HK-2 (cell line): Measurements from ENCODE around the gene RAB31.
"Not testable (repeated sequence)": the region's sequence is repeated elsewhere in the genome, so short reads cannot be mapped to it uniquely, and the experiment has no call there.

Experiments
- DNase-seq: peaks from one replicate; pipeline ENCODE4 v3.0.0-alpha.2; 2018; ENCODE audit not compliant: unreplicated experiment

RAB31 gene

DNA sequence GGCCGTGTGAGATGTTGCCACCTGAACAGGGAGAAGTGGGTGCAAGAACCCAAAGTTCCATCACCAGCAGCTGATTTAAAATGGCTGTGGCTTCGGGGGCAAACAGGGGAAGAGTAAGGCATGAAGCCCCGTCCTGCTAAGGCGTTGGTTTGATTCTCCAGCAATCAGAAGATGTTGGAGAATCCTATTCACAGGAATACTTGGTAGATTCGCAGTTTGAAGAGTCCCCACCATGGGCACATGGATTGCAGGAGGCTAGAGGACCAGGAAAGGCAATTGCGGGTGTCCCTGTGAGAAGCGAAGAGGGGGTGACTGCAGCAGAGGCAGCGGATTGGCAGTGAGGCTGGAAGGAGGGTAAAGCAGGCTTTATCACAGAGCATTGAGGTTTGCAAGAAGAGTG is 131.1 kb downstream of the RAB31 start:
- no peak for DNase-seq

DNA sequence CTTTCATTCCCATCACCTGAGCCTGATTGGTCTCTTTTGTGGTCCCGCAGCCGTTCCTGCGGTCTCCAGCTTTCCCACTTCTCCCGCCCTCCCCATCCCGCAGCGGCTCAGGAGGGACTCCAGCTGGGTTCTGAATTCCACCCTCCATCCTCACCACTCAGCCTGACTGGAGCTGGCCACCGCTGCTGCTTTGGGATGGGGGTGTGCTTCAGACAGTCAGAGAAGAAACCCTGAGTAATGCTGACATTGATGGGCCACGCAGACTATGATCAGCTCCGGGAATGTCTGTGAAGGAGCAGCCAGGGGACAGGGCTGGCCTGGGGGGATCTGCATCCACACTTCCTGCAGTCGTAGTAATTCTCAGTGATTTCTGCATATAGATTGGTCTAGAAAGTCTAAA is 131.8 kb downstream of the RAB31 start:
- DNase-seq = no peak

DNA sequence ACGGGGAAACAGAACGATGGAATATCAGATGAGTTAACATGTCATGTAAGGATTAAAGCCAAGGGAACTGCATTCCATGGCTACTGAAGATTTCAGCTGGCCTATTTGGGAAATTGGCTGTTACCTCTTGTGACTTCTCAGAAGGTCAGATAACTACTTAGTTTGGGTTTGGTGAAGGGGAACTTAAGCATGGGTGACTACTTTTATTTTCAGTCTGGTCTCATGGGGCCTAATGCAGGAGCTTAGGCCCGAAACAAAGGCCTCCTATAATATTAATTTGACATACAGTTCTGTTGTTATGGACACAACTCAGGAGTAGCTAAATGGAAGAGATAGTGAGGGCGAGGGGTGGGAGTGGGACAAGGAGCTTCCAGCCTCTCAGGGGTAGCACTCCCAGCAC is 133.7 kb downstream of the RAB31 start:
- DNase-seq = no peak

DNA sequence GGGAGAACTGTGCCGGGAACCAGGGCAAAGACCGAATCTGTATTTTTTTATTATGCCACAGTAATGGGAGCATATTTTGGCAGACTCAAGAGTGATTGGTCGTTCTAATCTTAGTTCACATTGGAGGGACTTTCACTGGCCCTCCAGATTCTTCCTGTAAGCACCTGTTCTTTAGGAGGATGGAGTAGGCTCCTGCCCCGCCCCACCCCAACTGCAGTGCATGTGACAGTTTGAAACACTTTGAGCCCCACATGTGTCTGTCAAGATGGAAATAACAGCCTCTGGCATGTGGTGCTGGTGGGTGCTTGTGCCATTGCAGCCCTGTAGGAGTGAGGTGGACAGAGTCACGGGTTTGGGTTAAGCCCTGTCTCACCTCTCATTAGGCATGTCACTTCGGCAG is 134.3 kb downstream of the RAB31 start:
- DNase-seq = no peak

DNA sequence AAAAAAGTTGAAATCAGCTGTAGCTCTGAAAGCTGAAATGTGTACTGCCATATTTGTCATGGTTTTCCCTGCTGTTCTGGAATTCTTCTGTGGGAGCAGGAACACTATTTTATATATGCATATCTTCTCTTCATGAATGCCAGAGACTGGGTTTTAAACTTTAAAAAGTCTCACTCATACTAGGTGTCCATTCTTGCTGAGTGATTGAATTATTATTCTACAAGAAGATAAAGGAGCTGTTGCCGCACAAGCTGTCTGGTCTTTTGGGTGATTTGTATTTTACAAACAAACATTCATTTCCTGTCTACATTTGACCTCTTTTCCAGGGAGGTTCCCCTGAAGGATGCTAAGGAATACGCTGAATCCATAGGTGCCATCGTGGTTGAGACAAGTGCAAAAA is 137.2 kb downstream of the RAB31 start:
- no peak for DNase-seq

DNA sequence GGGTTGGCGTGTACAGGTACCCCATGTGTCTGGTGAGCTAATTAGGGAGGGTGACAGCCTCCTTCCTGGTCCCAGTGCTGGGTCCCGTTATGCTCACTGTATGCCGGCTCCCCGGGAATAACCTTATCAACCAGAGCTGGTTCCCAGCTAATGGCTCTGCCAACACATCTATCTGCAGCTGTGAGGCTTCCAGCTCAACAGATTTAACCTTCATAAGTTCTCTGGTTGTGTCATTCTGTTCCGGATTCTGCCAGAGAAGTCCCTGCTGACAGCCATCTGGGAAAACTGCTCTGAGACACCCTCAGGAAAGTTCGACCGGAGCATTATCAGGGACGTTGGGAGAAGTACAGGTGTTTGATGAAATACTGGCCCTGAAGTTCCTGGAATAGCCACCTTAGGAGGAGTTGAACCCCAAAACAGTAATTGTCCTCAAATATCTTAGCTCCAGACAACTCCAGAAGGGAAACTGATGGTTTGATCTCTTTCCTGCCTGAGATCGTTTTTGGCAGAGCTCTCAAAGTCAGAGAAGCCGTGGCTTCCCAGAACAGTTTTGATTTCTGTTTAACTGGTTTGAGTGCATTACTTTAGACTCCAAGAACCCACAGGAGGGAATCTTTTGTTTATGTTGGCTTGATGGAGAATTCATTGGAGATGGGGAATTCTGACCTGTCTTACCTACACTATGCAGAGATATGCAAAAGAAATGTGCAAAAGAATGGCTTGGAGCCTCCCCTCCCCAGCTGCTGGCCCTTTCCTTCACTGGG is 138.2 kb downstream of the RAB31 start:
- no peak for DNase-seq

DNA sequence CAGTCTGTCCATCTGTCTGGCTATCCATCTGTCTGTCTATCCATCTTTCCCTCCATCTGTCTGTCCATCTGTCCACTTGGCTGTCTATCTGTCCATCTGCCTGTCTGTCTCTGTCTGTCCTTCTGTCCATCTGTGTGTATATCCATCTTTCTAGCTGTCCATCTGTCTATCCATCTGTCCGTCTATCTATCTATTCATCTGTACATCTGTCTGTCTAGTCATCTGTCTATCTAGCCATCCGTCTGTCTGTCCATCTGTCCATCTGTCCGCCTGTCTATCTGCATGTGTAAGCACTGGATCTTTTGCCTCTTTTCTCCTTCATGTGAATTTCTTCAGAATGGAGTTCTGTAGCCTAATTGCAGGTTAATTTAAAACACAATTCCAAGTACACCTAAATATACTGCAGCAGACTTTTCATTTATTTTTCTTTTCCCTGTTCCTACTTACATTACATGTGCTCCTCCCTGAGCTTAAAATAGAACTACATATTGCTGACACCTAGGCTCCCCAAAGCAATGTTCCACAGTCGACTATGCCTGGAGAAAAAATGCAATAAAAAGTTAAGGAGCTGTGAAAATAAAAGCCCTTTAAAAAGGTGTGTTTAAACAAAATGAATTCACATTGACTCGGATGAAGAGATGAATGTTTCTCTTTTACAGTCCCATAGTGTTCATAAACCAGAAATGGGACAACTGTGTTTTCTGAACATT is 140.2 kb downstream of the RAB31 start:
- DNase-seq = no peak

DNA sequence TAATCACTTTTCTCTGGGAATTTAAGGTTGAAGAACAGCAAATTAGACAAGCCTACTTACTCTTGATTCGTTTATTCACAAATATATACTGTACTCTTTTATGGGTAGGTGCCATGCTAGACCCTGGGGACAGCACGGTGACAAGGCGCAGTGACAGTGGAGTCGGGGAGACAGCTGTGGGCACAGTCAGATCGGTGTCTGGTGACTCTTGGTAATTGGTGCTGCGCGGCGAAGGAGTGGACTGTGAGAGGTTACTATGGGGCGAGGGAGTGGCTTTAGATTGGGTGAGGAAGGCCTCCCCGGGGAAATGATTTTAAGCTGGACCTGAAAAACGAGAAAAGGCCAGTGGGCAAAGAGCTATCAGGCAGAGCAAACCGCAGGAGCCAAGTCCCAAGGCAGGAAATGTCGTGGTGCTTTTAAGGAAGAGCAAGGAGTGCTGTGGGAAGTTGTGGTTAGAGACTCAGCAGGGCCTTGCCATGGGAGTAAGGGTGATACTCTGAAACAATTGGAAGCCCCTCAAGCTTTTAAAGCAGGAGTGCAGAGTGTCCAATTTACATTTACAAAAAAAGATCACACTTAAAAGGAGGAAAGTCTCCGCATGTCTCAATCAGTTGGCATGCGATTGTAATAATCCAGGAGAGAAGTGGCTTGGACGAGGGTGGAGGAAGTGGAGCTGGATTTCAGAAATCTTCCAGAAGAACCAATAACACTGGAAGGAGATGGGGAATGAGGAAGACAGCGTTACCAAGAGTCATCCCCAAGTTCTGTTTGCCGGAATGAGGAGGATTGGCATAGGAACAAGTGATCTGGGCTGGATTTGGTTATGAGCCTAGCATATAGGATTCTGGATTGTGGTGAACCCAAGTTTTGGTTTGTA is 141.5 kb downstream of the RAB31 start:
- DNase-seq = no peak

DNA sequence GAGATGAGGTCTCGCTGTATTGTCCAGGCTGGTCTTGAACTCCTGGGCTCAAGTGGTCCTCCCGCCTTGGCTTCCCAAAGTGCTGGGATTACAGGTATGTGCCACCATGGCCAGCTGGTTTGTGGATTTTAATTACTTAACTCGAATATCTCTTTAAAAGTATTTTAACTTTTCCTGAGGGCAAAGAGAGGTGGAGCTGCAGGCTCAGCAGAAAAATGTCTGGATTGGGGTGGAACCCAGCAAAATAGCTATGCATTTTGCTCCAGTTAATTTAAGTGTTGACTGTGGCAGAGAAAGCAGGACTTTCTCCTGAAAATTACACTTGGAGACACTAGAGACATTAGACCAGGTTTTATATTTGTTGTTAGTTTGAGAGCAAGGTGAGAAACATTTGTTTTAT is 142.2 kb downstream of the RAB31 start:
- no peak for DNase-seq

DNA sequence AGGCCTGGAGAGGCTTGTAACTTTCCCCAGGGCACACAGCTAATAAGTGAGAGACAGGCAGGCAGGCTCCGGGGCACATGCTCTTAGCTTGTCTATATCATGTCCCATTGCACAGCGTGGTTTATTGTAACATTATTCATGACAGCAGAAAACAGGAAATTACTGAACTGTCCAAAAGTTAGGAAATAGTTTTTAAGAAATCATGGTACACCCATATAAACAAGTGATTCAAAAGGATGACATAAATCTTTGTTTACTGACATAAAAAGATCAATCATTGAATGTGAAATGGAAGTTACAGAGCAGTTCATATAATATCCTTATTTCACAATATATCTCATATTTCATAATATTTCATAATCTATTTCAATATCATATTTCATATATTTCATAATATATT is 143.4 kb downstream of the RAB31 start:
- no peak for DNase-seq

DNA sequence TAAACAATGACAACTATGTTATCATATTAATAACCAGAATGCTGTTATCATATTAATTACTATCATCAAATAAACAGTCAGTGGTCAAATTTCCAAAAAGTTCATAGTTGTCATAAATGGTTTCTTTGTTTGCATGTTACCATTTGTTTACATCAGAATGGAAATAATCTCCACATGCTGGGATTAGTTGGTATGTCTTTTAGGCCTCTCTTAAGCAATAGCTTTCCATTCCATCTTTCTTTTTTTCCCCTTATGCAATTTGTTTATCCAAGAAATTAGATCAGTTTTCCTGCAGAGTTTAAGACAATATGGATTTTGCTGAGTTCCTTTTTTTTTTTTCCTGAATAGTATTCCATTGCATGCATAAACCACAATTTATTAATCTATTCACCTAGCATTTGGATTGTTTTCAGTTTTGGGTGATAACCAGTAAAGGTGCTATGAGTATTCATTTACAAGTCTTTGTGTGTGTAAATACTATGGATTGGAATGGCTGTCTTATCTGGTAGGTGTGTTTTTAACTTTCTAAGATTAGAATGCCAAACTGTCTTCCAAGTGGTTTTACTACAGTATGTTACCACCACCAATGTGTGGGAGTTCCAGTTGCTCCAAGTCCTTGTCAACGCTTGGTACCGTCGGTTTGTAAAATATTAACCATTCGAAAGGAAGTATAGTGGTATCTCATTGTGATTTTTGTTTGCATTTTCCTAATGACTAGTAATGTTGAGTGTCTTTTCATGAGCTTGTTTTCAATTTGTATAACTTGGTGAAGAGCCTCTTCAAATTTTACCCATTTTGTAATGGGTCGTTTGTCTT is 144.4 kb downstream of the RAB31 start:
- no peak for DNase-seq

DNA sequence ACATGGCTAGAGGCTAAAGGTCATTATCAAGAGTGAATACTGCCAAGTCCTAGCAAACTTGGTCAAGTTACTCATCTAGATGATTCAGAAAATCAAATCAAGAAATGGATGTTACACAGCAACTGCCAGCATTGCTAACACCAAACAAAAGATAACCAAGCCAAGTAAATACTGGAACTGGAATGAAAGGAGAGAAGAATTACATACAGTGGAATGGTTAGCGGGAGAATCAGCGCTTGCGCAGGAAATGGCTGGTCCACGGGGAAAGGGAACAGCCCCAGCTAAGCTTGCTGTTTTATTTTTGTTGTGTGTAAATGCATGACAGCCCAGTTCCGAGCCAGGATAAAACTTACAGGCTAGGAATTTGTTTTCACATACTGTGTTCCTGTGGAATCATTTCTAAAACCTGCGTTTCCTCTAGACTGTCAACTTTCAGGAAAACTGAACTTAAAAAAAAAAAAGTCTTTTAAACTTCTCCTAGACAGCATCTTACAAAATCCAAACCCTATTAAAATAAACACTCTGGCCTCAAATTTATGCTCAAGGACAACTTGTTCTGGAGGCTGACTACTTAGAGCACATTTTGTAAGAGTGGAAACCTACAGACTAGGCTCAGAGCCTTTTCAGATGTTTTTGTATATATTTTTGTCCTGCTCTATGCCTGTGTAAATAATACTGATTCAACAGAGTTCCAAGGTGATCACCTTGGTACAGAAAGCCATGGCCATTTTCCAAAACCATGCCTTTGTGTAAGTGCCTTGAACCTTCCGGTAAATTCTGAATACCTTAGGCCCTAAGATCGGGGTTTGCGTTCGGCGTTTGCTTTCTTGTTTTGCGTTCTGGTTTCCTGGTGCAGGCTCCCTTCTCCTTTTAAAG is 146.9 kb downstream of the RAB31 start:
- DNase-seq = no peak

DNA sequence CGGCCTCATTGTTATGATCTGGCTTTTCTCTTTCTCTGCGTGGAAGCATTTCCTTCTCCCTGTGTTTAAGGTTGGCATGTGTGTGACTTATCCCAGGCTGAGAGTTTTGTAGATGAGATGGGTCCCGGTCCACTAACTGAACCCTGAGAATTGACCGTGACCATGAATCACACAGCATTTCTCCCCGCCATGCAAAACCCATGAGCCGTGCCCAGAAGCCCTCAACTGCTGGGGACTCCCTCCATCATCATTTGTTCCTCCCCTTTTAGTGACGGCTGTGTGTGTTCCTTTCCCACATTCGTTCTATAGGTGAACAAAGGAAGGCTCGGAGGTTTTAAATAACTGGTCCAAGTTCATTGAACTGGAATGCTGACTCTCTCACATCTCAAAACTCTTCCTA is 147.6 kb downstream of the RAB31 start:
- no peak for DNase-seq

DNA sequence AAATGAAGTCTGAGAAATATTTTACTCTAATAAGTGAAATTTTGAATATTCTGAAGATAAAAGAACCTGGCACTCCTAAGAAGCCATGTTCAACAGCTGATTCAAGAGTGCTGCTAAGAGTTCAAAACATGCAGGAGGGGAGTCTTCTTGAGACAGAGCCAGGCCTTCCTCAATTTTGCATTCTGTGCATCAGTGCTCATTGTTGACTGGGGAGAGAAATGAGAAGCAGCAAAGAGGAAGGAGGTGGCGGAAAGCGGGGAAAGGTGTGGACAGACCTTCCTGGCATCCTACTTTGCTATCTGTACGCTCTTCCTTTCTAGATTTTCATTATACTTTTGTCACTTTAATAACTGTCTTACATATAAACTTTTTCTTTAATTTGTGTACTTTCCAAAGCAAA is 148.0 kb downstream of the RAB31 start:
- DNase-seq = no peak

DNA sequence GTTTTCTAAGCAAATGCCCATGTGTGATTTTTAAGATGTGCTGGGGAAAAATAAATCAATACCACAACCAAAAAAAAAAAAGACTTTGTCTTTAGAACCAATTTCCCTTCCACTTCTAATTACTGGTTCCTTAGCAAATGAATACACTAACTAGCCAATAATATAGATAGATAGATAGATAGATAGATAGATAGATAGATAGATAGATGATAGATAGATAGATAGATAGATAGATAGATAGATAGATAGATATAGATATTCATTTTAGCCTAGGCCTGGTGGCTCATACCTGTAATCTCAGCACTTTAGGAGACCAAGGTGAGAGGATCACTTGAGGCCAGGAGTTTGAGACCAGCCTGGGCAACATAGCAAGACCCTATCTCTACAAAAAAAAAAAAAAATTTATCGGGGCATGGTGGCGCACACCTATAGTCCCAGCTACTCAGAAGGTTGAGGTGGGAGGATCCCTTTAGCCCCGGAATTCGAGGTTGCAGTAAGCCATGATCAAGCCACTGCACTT is 149.4 kb downstream of the RAB31 start:
- not testable (repeated sequence) for DNase-seq

DNA sequence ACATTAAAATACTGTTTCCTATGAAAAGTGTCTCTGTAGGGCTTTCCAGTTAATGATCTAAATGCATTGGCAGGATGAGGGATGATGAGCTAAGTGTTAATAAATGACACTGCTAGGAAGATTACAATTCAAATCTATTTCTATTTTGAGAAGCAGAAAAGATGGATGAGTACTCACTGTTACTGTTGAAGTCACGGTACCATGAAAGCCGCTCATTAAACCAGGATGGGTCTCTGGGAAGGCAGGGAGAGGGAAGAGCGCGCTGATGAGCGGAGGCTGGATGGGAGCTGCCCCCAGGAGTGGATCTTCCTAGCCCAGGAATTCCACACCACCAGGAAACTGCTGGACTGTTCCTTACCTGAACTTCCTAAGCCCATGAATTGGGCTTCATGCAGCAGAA is 150.5 kb downstream of the RAB31 start:
- DNase-seq = no peak

DNA sequence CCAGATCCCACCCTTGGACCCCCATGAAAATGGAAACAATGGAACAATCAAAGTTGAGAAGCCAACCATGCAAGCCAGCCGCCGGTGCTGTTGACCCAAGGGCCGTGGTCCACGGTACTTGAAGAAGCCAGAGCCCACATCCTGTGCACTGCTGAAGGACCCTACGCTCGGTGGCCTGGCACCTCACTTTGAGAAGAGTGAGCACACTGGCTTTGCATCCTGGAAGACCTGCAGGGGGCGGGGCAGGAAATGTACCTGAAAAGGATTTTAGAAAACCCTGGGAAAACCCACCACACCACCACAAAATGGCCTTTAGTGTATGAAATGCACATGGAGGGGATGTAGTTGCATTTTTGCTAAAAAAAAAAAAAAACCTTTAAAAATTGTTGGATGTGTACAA is 151.1 kb downstream of the RAB31 start:
- no peak for DNase-seq

DNA sequence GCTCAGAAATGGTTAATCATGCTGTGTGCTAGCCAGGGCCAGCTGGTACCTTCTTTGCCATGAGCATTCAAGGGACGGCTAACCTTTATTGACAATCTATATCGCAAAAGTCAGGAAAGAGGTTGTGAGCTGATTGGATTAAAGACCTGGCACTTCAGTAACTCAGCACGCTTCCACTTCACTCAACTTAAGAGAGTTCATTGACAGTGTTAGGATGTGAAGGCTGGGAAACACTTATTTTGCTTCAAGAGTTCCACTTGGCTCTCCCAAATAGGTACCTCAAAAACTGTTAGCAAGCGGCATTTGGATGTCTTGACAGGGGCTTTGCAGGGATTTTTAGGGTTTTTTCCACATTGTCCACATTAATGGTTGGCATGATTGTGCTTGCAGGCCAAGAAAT is 152.6 kb downstream of the RAB31 start:
- DNase-seq = no peak

DNA sequence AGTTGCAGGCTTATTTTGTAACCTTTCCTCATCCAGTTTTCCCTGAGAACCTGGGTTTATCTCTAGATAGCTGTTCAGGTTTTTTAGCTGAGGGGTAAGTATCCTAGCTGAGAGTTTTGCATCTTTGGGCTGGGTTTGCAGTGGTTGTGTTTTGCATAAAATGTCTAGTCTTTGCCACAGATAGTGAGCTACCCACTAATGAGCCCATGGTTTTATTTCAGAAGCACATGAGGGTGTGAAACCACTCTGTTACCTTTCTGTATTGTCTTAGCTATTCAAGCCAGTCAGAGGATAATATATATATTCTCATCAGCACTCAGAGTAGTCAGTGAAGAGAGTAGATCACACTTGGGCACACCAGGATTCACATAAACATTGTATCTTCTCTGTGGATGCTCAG is 153.1 kb downstream of the RAB31 start:
- no peak for DNase-seq

DNA sequence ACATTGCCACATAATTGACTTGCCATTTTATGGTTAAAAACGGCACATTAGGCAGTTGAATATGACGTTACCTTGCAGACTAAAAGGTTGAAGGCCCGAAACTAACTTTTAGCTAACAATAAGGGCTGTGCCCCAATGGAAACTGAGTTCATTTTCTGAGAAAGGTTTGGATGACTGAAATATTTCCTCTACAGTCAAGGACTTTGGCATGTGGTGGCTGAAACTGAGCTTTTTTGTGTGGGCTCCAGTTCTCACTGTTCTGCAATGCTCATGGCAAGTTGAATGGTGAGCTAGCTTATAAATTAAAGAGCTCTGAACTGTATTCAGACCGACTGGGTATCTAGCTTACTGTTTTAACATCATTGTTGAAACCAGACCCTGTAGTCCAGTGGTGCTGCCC is 153.8 kb downstream of the RAB31 start:
- no peak for DNase-seq

DNA sequence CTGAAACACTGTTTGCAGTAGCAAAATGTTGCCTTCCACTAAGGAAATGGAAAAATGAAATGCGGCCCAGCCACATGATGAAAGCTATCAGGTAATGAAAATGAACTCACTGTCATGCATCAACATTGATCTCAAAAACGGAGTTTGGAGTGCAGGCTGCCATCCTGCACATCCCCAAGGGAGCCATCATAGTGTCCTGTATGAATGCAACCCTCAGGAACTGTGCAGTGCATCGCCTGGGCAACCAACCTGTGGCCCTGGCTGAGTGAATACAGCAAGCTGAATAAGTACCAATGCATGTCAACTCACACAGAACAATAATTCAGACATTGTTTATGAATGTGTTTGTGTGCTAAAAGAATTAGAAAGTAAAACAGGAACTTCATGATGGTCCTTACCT is 154.6 kb downstream of the RAB31 start:
- no peak for DNase-seq
